ENCODE results near the gene PKP3. TPM values are rescaled to one million over a fixed set of nuclear protein-coding genes. Genes with fewer than 3 reads are reported as not detected.
A peak's percentile ranks its signal among the peaks of the same experiment; 100 is the strongest.

Gene PKP3
- total and polyA plus RNA-seq, 7 donors: 0.10 to 0.75 (median 0.15) TPM; not detected in 2

DNA sequence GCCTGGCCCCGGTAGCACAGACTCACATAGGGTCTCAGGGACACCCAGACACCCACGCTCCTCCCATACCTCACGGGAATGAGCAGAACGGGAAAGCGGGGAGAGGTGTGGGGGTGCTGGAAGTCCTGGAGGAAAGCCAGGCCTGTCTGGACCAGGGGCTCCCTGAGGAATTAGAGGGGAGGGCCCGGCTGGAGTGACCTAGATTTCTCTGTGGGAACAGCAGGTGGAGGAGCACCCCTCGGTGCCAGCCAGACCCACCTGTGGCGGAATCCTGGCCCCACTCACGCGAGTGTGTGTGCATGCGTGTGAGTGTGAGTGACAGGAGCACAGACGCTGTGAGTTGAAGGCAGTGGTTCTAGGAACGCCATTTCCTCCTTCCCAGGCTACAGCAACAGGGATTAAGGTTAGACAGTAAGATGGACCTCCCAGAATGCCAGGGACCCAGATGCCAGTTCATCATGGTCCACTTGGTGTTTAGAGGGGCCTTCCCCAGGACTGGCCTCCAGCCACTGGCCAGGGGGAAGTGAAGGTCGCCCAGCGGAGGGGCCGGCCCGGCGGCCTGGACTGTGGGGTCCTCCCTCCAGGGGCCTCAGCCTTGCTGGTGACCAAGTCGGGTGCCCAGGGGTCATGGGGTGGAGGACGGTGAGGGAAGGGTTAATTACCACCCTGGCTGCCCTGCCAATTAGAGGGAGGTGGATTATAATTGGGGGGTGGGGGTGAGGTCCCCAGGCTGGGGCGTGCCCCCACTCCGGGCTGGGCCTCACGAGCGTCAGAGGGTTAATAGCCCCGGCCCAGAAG, 1.0 kb downstream of the PKP3 start:
- intact Hi-C loops (cut with DNase I): no loop called here
- Histone ChIP-seq H3K4me3 (no peak overlapping the region), H3K9me3 (no peaks in the 10 kb centered on the region), H3K4me1 (no peaks in the 10 kb centered on the region), H3K27ac (no peak overlapping the region), H3K27me3 (ENCODE audit: insufficient read depth in 3 of 3, low read length in 2 of 3) (peaks cover 0 to 46% (median 0%) of the 10 kb centered on the region in 3 donors), H3K36me3 (ENCODE audit: insufficient read depth in 1 of 2, low read depth in 1 of 2) (no peaks in the 10 kb centered on the region)
- TF ChIP-seq, protein P1, sequence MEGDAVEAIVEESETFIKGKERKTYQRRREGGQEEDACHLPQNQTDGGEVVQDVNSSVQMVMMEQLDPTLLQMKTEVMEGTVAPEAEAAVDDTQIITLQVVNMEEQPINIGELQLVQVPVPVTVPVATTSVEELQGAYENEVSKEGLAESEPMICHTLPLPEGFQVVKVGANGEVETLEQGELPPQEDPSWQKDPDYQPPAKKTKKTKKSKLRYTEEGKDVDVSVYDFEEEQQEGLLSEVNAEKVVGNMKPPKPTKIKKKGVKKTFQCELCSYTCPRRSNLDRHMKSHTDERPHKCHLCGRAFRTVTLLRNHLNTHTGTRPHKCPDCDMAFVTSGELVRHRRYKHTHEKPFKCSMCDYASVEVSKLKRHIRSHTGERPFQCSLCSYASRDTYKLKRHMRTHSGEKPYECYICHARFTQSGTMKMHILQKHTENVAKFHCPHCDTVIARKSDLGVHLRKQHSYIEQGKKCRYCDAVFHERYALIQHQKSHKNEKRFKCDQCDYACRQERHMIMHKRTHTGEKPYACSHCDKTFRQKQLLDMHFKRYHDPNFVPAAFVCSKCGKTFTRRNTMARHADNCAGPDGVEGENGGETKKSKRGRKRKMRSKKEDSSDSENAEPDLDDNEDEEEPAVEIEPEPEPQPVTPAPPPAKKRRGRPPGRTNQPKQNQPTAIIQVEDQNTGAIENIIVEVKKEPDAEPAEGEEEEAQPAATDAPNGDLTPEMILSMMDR (IDR thresholded peaks at IDR 0.05): no peak
- 64 to 75% (median 66%) methylated on average over 24 to 25 of the region's 25 CpGs for WGBS, 3 donors
- no peak for DNase-seq
- peak in 1 of 4 donors; percentile 21 for ATAC-seq

DNA sequence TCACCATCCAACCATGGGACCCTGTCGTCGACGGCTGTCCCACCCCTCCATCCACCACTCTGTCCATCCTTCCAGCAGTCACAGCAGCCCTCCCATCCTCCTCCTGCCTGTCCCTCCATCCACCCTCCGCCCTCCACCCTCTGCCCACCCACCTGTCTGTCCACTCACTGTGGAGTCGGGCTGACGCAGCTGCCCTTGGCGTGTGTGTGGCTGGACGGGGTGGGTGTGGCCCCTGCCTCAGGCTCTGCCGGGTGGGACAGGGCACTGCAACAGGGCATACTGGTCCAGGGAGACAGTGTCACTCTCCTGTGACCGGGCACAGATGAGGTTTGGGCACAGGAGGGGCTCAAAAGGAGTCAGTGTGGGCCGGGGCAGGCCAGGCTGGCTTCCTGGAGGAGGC, 1.9 kb downstream of the PKP3 start:
- WGBS, 3 donors: 44 to 62% (median 51%) methylated on average over 9 to 11 of the region's 11 CpGs
- ATAC-seq: no peak
- H3K4me3 ChIP-seq: no peak overlapping the region
- no peak for DNase-seq
- H3K36me3 ChIP-seq (ENCODE audit: insufficient read depth in 1 of 2, low read depth in 1 of 2): no peaks in the 10 kb centered on the region
- TF ChIP-seq, protein P1 (IDR thresholded peaks at IDR 0.05): no peak
- intact Hi-C loops (cut with DNase I): no loop called here
- H3K9me3 ChIP-seq: no peaks in the 10 kb centered on the region
- no peak overlapping the region for H3K27ac ChIP-seq
- H3K4me1 ChIP-seq: no peaks in the 10 kb centered on the region
- H3K27me3 ChIP-seq (ENCODE audit: insufficient read depth in 3 of 3, low read length in 2 of 3): peaks cover 0 to 49% (median 0%) of the 10 kb centered on the region in 3 donors

DNA sequence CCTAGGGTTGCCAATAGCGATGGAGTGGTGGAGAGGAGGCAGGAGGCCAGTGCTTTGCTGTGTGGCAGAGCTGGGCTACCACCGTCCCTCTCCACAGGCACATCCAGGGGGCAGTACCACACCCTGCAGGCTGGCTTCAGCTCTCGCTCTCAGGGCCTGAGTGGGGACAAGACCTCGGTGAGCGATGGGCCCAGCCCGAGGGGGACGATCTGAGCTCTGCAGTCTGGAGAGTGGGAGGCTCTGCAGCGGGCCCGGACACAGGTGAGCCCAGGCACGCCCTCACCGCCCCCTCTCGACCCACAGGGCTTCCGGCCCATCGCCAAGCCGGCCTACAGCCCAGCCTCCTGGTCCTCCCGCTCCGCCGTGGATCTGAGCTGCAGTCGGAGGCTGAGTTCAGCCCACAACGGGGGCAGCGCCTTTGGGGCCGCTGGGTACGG, 2.5 kb downstream of the PKP3 start:
- peaks cover 0 to 48% (median 0%) of the 10 kb centered on the region in 3 donors for H3K27me3 ChIP-seq (ENCODE audit: insufficient read depth in 3 of 3, low read length in 2 of 3)
- 27 to 42% (median 31%) methylated on average over 10 to 23 of the region's 23 CpGs for WGBS, 3 donors
- H3K9me3 ChIP-seq: no peaks in the 10 kb centered on the region
- intact Hi-C loops (cut with DNase I): no loop called here
- no peaks in the 10 kb centered on the region for H3K4me1 ChIP-seq
- ATAC-seq (peak; percentile 17 to 40 (median 28)), DNase-seq (no peak)
- H3K4me3 ChIP-seq: peak overlapping the region; percentile 60
- H3K36me3 ChIP-seq (ENCODE audit: insufficient read depth in 1 of 2, low read depth in 1 of 2): no peaks in the 10 kb centered on the region
- H3K27ac ChIP-seq: no peak overlapping the region
- TF ChIP-seq, protein P1 (IDR thresholded peaks at IDR 0.05): peak; percentile 4

DNA sequence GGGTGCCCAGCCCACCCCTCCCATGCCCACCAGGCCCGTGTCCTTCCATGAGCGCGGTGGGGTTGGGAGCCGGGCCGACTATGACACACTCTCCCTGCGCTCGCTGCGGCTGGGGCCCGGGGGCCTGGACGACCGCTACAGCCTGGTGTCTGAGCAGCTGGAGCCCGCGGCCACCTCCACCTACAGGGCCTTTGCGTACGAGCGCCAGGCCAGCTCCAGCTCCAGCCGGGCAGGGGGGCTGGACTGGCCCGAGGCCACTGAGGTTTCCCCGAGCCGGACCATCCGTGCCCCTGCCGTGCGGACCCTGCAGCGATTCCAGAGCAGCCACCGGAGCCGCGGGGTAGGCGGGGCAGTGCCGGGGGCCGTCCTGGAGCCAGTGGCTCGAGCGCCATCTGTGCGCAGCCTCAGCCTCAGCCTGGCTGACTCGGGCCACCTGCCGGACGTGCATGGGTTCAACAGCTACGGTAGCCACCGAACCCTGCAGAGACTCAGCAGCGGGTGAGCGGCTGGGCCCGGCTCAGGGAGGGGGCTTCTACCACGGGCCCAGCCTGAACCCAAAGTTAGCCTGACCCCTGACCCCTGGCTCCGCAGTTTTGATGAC, 3.0 kb downstream of the PKP3 start:
- Histone ChIP-seq H3K27ac (no peak overlapping the region), H3K9me3 (no peaks in the 10 kb centered on the region), H3K4me1 (no peaks in the 10 kb centered on the region), H3K27me3 (ENCODE audit: insufficient read depth in 3 of 3, low read length in 2 of 3) (peaks cover 0 to 43% (median 0%) of the 10 kb centered on the region in 3 donors), H3K36me3 (ENCODE audit: insufficient read depth in 1 of 2, low read depth in 1 of 2) (no peaks in the 10 kb centered on the region), H3K4me3 (peak overlapping the region; percentile 60)
- TF ChIP-seq, protein P1 (IDR thresholded peaks at IDR 0.05): peak; percentile 45
- intact Hi-C loops (cut with DNase I): no loop called here
- peak; percentile 53 to 74 for DNase-seq
- WGBS, 3 donors: 11 to 41% (median 31%) methylated on average over 39 to 43 of the region's 43 CpGs
- peak; percentile 57 to 86 (median 79) for ATAC-seq

All from psoas muscle (tissue), 8 donors.